Fibroblast of pulmonary artery (primary cell): ENCODE data around the gene RARG.

Experiments used
- DNase-seq: peaks from one replicate; pipeline ENCODE4 v3.0.0-alpha.2; 2010; ENCODE audit warnings: low read depth
- H3K4me3 ChIP-seq: replicated peaks from 2 replicates; pipeline ENCODE4 v1.5.1; 2011; ENCODE audit warnings: low read depth, mild to moderate bottlenecking, control low read depth, low read length, moderate library complexity
- TF ChIP-seq, protein P1 (sequence below): IDR thresholded peaks from 2 replicates; pipeline ENCODE4 v1.5.1; 2011; ENCODE audit warnings: mild to moderate bottlenecking, control low read depth, low read length, inconsistent platforms; ENCODE audit errors: missing control alignments

The RARG gene

GRCh38 chr12:53223389-53224060 is 8.5 kb downstream of the RARG start:
- DNase-seq: peak; percentile 66
- TF ChIP-seq, protein P1, sequence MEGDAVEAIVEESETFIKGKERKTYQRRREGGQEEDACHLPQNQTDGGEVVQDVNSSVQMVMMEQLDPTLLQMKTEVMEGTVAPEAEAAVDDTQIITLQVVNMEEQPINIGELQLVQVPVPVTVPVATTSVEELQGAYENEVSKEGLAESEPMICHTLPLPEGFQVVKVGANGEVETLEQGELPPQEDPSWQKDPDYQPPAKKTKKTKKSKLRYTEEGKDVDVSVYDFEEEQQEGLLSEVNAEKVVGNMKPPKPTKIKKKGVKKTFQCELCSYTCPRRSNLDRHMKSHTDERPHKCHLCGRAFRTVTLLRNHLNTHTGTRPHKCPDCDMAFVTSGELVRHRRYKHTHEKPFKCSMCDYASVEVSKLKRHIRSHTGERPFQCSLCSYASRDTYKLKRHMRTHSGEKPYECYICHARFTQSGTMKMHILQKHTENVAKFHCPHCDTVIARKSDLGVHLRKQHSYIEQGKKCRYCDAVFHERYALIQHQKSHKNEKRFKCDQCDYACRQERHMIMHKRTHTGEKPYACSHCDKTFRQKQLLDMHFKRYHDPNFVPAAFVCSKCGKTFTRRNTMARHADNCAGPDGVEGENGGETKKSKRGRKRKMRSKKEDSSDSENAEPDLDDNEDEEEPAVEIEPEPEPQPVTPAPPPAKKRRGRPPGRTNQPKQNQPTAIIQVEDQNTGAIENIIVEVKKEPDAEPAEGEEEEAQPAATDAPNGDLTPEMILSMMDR: no peak
- H3K4me3 ChIP-seq: no peak overlapping the region

DNA sequence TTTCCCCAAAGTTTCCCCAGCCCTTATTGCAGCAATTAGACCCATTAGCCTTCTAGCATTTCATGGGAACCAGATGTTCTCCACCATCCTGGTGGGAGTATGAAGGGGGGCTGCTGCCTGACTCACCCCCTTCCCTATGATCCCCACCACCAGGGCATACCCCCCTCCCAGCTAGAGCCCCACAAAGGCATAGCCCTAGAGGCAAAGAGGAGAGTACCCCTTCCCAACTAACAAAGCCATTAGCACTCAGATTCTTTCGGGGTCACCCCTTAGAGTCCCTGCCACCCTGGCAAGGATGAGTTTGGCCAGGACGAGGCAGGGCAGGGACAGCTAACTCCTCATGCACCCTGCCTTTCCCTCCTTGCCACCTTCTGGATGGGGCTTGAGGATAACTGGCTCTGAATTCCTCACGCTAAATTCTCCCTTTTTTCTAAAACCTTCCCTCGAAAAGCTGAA is 9.2 kb downstream of the RARG start:
- TF ChIP-seq, protein P1: no peak
- H3K4me3 ChIP-seq: no peak overlapping the region
- DNase-seq: no peak

- peak overlapping the region; percentile 54 for H3K4me3 ChIP-seq
- DNase-seq: no peak
Measured at GRCh38 chr12:53222170-53222721, 9.8 kb downstream of the RARG start.

DNA sequence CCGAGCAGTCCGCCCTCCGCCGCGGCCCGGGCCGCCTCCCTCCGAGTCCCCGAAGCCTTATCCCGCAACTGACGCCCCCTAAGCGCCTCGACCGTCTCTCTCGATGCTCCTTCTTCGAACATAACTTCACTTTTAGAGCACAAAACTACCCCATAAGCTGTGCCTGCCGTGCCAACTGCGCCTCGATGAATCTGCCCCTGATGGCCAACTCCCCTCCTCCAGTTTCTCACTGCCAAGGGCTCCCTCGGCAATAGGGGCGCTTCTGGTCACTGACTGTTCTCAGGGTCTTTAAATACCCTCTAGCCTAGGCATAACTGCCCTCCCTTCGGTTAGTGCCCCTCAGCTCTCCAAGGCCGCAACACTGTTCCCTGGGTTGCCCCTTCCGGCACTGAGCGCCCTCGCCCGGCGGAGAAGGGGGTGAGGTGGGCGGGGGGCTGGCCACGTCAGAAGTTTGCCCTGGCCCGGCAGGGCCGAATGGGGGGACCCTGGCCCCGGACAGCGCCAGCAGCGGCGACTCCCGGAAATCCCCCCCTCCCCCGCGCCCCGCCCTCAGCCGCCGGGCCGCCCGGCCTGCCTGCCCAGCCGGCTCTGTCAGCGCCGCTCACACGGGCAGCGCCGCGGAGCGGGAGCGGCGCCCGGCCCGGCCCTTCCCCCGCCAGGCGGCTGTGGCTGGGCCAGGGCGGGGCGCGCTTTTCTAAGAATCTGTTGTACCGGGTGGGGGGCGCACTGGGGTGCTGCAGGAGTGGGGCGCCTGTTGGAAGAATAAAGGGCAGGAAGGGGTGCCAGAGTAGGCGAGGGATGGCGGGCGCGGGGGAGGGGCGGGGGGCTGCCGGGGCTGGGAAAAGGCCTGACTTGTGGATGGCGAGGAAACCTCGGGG is 10.6 kb downstream of the RARG start:
- H3K4me3 ChIP-seq: peak overlapping the region; percentile 54
- DNase-seq: peak; percentile 47
- TF ChIP-seq, protein P1: peak; percentile 3

More at GRCh38 chr12:53222170-53222721, 9.8 kb downstream of the RARG start:
- TF ChIP-seq, protein P1: no peak

- DNase-seq: peak; percentile 91
- H3K4me3 ChIP-seq: peak overlapping the region; percentile 74
- TF ChIP-seq, protein P1: no peak
Measured at GRCh38 chr12:53220694-53221202, 11.3 kb downstream of the RARG start.

DNA sequence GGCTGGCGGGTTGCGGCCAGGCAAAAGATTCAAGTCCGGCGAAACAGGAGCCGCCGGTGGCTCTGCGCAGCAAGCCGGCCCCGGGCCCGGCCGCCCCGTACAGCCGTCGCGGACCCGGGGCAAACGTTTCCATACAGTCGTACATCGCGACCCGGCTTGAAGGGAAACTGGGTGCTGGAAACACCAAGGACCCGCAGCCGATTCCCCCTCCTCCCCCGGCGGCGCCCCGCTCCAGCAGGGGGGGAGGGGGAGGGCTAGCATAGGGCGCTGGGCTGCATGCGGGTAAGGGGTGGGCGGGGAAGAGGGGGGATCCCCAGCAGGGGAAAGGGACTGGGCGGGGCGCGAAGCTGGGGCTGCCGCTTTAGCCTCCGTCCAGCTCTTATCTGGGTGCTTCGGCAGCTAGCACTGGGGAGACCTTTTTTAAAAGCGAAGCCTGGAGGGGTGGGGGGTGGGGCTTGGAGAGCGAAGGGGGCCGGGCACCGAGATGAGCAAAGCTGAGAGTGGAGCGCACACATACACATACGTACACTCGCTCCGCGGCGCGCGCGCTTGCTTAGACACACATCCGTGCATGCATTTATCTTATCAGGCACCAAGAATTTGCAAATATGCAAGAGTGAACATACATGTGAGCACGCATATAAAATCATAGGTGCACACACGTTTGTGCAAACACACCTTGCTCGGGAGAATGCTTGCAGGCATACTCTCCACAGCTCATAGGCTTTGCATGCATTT is 11.9 kb downstream of the RARG start:
- TF ChIP-seq, protein P1: no peak
- H3K4me3 ChIP-seq: peak overlapping the region; percentile 74
- DNase-seq: peak; percentile 77
